Lower lobe of right lung (tissue), 2 donors: ENCODE data around the gene DISP2. TPM values are rescaled to one million over a fixed set of nuclear protein-coding genes. Genes with fewer than 3 reads are reported as not detected.

ENCODE experiments used
- ATAC-seq, 2 donors: fragments of 200-7000 bp; cut with Tn5 transposase; one replicate each; pipeline ENCODE4 v1.9.1; 2020 to 2022; ENCODE audit warnings: mild to moderate bottlenecking in 2 of 2, moderate library complexity in 2 of 2
- DNase-seq: peaks from one replicate; pipeline ENCODE4 v3.0.0-alpha.2; 2020
- H3K27ac ChIP-seq: fragments of 200-600 bp; one replicate; pipeline ENCODE4 v1.8.0; 2022
- H3K27me3 ChIP-seq: fragments of 200-600 bp; one replicate; pipeline ENCODE4 v1.8.0; 2022; ENCODE audit warnings: low read depth
- H3K36me3 ChIP-seq: fragments of 200-600 bp; one replicate; pipeline ENCODE4 v1.8.0; 2022; ENCODE audit warnings: mild to moderate bottlenecking
- H3K4me1 ChIP-seq: fragments of 200-600 bp; one replicate; pipeline ENCODE4 v1.8.0; 2022
- H3K4me3 ChIP-seq: fragments of 200-600 bp; one replicate; pipeline ENCODE4 v1.8.0; 2022; ENCODE audit warnings: mild to moderate bottlenecking
- H3K9me3 ChIP-seq: fragments of 200-600 bp; one replicate; pipeline ENCODE4 v1.8.0; 2022
- intact Hi-C: fragments of 100-400 bp; cut with DNase I; formaldehyde crosslinking; loops from one replicate; pipeline ENCODE4 v1.11.0; 2022
- total RNA-seq: library from RNA; stranded (reverse); fragmentation: NEBNext Ultra II Directional; extraction: Animal tissue kit (Norgen Biotek cat#: 25700); gene quantifications from one replicate; pipeline ENCODE4 v1.2.1, GENCODE V29; 2021
- TF ChIP-seq, protein P1 (sequence below): fragments of 200-600 bp; IDR thresholded peaks from one replicate; pipeline ENCODE4 v1.8.0; 2022; ENCODE audit warnings: antibody characterized with exemption, mild to moderate bottlenecking
- donor health status: DM: no; HTN: yes; CAD: no; lungs with severe emphysema.

DISP2 gene
- total RNA-seq, 1 donor from 2014 or later, result 4.3 TPM

DNA sequence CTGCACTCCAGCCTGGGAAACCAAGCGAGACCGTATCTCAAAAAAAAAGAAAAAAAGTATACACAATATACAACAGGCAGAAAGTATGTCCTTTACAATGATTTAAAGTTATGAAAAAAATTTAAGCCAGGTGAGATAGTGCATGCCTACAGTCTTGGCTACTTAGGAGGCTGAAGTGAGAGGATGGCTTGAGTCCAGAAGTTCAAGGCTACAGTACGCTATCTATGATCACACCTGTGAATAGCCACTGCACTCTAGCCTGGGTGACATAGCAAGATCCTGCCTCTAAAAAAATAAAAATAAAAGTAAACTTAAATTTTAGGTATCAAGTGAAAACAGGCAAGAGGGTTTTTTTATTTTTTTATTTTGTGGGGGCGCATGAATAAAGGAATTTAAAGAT lies 21.4 kb downstream of the DISP2 start:
- TF ChIP-seq, protein P1, sequence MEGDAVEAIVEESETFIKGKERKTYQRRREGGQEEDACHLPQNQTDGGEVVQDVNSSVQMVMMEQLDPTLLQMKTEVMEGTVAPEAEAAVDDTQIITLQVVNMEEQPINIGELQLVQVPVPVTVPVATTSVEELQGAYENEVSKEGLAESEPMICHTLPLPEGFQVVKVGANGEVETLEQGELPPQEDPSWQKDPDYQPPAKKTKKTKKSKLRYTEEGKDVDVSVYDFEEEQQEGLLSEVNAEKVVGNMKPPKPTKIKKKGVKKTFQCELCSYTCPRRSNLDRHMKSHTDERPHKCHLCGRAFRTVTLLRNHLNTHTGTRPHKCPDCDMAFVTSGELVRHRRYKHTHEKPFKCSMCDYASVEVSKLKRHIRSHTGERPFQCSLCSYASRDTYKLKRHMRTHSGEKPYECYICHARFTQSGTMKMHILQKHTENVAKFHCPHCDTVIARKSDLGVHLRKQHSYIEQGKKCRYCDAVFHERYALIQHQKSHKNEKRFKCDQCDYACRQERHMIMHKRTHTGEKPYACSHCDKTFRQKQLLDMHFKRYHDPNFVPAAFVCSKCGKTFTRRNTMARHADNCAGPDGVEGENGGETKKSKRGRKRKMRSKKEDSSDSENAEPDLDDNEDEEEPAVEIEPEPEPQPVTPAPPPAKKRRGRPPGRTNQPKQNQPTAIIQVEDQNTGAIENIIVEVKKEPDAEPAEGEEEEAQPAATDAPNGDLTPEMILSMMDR, result no peak
- intact Hi-C loops, result no loop called here
- no peaks in the 10 kb centered on the region for H3K27me3 ChIP-seq
- H3K27ac ChIP-seq, result no peak overlapping the region
- DNase-seq, result no peak
- H3K9me3 ChIP-seq, result no peaks in the 10 kb centered on the region
- no peaks in the 10 kb centered on the region for H3K36me3 ChIP-seq
- H3K4me1 ChIP-seq, result peaks cover 43% of the 10 kb centered on the region
- no peak overlapping the region for H3K4me3 ChIP-seq
- no peak for ATAC-seq

DNA sequence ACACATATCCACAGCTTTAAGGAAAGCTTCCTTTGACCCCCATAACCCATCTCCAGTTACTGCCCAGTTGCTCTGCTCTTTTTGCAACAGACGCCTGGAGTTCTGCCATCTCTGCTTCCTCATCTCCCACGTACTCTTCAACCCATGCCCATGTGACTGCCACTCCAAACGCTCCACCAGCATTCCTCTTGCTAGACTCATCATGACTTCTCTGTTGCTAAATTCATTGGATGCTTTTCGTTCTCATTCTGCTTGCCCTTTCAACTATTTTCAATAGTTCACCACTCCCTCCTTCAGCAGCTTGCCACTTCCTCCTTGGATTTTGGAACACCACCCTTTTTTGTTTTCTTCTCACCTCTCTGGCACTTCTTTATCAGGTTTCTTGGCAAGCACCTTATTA lies 21.8 kb downstream of the DISP2 start:
- Histone ChIP-seq H3K27ac (peak overlapping the region; percentile 56), H3K36me3 (no peaks in the 10 kb centered on the region), H3K9me3 (no peaks in the 10 kb centered on the region), H3K4me3 (no peak overlapping the region), H3K4me1 (peaks cover 44% of the 10 kb centered on the region), H3K27me3 (no peaks in the 10 kb centered on the region)
- intact Hi-C loops, result no loop called here
- TF ChIP-seq, protein P1, result no peak
- peak; percentile 86 to 88 for ATAC-seq
- DNase-seq, result peak; percentile 85

DNA sequence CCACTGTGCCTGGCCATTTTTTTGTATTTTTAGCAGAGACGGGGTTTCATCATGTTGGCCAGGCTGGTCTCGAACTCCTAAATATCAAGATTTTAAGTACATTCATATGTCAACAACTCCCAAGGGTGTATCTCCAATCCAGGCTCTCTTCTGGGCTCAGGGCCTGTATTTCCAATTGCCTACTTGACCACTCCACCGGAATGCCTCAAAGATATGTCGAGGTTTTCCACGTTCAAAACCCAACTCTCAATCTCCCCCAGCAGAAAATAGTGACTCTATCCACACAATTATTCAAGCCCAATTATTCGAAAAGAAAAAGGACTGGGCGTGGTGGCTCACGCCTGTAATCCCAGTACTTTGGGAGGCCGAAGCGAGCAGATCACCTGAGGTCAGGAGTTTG lies 22.6 kb downstream of the DISP2 start:
- H3K27ac ChIP-seq, result peak overlapping the region; percentile 56
- ATAC-seq, result no peak

DNA sequence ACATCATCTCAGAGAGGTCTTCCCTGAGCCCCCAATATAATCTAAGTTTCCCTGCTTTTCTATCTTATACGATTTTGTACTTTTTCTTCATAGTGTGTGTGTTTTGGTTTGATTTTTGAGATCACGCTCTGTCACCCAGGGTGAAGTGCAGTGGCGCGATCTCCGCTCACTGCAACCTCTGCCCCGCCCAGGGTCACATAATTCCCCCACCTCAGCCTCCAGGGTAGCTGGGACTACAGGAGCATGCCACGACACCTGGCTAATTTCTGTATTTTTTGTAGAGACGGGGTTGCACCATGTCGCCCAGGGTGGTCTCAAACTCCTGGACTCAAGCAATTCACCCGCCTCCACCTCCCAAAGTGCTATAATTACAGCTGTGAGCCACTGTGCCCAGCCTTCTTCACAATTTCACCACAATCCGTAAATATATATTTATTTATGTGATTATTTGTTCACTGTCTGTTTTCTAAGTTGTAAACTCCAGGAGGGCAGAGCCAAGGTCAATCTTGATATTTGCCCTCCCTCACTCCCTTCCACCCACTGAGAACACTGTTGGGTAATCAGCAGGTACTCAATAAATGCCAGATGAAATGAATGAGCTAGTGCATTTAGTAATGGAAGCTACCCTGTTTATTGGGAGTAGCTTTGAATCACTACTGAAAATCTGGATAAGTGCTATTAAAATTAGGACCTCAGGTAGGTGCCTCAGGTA lies 24.0 kb downstream of the DISP2 start:
- intact Hi-C loops, result no loop called here
- Histone ChIP-seq H3K36me3 (peaks cover 9% of the 10 kb centered on the region), H3K9me3 (no peaks in the 10 kb centered on the region), H3K27me3 (no peaks in the 10 kb centered on the region), H3K4me1 (peaks cover 32% of the 10 kb centered on the region), H3K27ac (no peak overlapping the region), H3K4me3 (no peak overlapping the region)
- DNase-seq (no peak), ATAC-seq (no peak)
- TF ChIP-seq, protein P1, result no peak

More for the DNA sequence above, 22.6 kb downstream of the DISP2 start:
- TF ChIP-seq, protein P1, result no peak
- DNase-seq, result no peak
- Histone ChIP-seq H3K4me1 (peaks cover 43% of the 10 kb centered on the region), H3K9me3 (no peaks in the 10 kb centered on the region), H3K36me3 (no peaks in the 10 kb centered on the region), H3K4me3 (no peak overlapping the region), H3K27me3 (no peaks in the 10 kb centered on the region)
- intact Hi-C loops, result no loop called here

DNA sequence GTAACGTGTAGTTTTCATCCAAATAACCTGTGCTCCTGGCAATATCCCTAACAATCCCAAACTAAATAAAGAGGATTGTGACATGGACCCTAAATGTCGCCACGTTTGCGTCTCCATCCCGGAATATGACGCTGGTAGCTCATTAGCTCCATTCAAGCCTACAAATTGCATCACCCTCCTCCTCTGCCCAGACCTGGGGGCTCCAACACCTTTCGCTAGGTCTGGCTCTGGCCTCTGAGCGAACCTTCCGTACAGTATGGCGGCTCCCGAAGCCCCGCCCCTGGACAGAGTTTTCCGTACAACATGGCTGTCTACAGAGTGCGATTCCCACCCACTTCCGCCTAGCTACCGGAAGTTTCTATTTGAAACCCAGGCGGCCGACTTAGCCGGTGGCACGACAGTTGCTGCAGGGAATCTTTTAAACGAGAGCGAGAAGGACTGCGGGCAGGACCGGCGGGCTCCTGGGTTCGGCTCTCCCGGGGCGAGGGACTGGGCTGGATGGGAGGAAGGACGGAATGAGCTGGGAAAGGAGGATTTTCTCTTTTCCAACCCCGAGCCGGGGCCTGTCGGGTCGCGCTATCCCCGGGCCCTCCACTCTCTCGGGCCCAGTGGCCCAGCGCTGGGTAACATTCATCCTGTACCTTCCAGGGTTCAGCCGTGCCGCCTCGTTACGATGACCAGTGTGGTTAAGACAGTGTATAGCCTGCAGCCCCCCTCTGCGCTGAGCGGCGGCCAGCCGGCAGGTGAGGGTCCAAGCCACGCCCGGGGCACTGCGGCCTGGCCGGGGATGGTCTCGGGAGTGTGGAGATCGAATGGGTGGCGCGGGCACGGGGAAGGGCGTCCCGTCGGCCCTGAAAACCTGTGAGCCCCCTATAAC lies 24.8 kb downstream of the DISP2 start, which contains the start of gene KNSTRN:
Gene KNSTRN (plus strand): TSS at position 142 of the 877 bp plus-strand sequence. CDS start 115 bp downstream, at position 257.
- peak; percentile 94 for DNase-seq
- Histone ChIP-seq H3K9me3 (no peaks in the 10 kb centered on the region), H3K36me3 (peaks cover 16% of the 10 kb centered on the region), H3K4me3 (peak within 1 kb of the TSS; percentile 73), H3K4me1 (peaks cover 32% of the 10 kb centered on the region), H3K27ac (peak within 1 kb of the TSS; percentile 68), H3K27me3 (no peaks in the 10 kb centered on the region)
- TF ChIP-seq, protein P1, result no peak
- peak; percentile 96 to 97 for ATAC-seq
- intact Hi-C loops, result no loop called here
